Lower leg skin (tissue), 4 donors: ENCODE data around the gene APP. TPM values are rescaled to one million over a fixed set of nuclear protein-coding genes. Genes with fewer than 3 reads are reported as not detected.

ENCODE experiments used
- DNase-seq, 2 donors: peaks; one replicate each; pipeline ENCODE4 v3.0.0-alpha.2; 2019; ENCODE audit warnings: low spot score in 2 of 2
- H3K4me3 ChIP-seq: fragments of 200-600 bp; sonication (generic); 2 replicates; pipeline ENCODE4 v1.5.1; 2017; ENCODE audit warnings: mild to moderate bottlenecking, low read depth; ENCODE audit not compliant: poor library complexity, severe bottlenecking
- CTCF ChIP-seq, 3 donors: fragments of 450-650 bp; IDR thresholded peaks; one replicate each; pipeline ENCODE4 v1.5.1; 2016; ENCODE audit warnings: antibody characterized with exemption in 3 of 3, mild to moderate bottlenecking in 3 of 3, moderate library complexity in 2 of 3
- POLR2A ChIP-seq, 2 donors: fragments of 450-650 bp; IDR thresholded peaks; one replicate each; pipeline ENCODE4 v1.6.1; 2016 to 2017; ENCODE audit warnings: antibody characterized with exemption in 2 of 2, mild to moderate bottlenecking in 1 of 2, moderate library complexity in 1 of 2
- WGBS, 2 donors: methylation state at CpG; one replicate each; pipeline ENCODE4 v1.1.5; 2018; 5-methylcytosine and 5-hydroxymethylcytosine counted together
- intact Hi-C: fragments of 100-400 bp; cut with DNase I; formaldehyde crosslinking; loops from one replicate; pipeline ENCODE4 v1.15.0; 2023; ENCODE audit warnings: low total_unique reads
- total RNA-seq, 4 donors: library from RNA; depleted of rRNA; stranded (reverse); fragments of >200 nt; gene quantifications; one replicate each; pipeline ENCODE4 v1.1.0, GENCODE V29; 2016

The APP gene
- total RNA-seq, 4 donors from 2014 or later: 240 to 403 (median 331) TPM

GRCh38 chr21:26127073-26127814, 43.3 kb downstream of the APP start:
- H3K4me3 ChIP-seq: no peak overlapping the region
- 61 to 65% methylated on average over 1 of the region's 1 CpG for WGBS, 2 donors
- TF ChIP-seq CTCF (IDR thresholded peaks at IDR 0.05) (no peak), POLR2A (IDR thresholded peaks at IDR 0.05) (no peak)
- intact Hi-C loops: no loop called here
- DNase-seq: no peak

- TF ChIP-seq POLR2A (IDR thresholded peaks at IDR 0.05) (no peak), CTCF (IDR thresholded peaks at IDR 0.05) (no peak)
- intact Hi-C loops: no loop called here
- DNase-seq: no peak
- WGBS, 2 donors: 70% methylated on average over 4 of the region's 4 CpGs
- no peak overlapping the region for H3K4me3 ChIP-seq
Observed at GRCh38 chr21:26126168-26126553, 44.4 kb downstream of the APP start.

GRCh38 chr21:26125433-26126167, 45.0 kb downstream of the APP start:
- 53 to 61% methylated on average over 8 of the region's 8 CpGs for WGBS, 2 donors
- intact Hi-C loops: no loop called here
- no peak for TF ChIP-seq POLR2A (IDR thresholded peaks at IDR 0.05)
- TF ChIP-seq CTCF (IDR thresholded peaks at IDR 0.05): no peak
- no peak for DNase-seq
- H3K4me3 ChIP-seq: no peak overlapping the region

GRCh38 chr21:26124896-26125295, 45.7 kb downstream of the APP start:
- DNase-seq: no peak
- 58 to 63% methylated on average over 7 of the region's 7 CpGs for WGBS, 2 donors
- H3K4me3 ChIP-seq: no peak overlapping the region
- no peak for TF ChIP-seq CTCF (IDR thresholded peaks at IDR 0.05)
- TF ChIP-seq POLR2A (IDR thresholded peaks at IDR 0.05): no peak
- intact Hi-C loops: no loop called here

- no peak for TF ChIP-seq CTCF (IDR thresholded peaks at IDR 0.05)
- TF ChIP-seq POLR2A (IDR thresholded peaks at IDR 0.05): no peak
- WGBS, 2 donors: 24 to 29% methylated on average over 4 of the region's 4 CpGs
- intact Hi-C loops: no loop called here
Observed at GRCh38 chr21:26124421-26124833, 46.1 kb downstream of the APP start.

More at GRCh38 chr21:26124421-26124833, 46.1 kb downstream of the APP start:
- no peak for DNase-seq
- H3K4me3 ChIP-seq: no peak overlapping the region
